GM15510 (cell line): ENCODE results near the gene TMEM266.

Source experiments
- POLR2A ChIP-seq: IDR thresholded peaks from 3 replicates; pipeline ENCODE4 v1.6.1; 2011; ENCODE audit warnings: borderline replicate concordance; ENCODE audit not compliant: insufficient read length; ENCODE audit errors: extremely low read depth

The TMEM266 gene

DNA sequence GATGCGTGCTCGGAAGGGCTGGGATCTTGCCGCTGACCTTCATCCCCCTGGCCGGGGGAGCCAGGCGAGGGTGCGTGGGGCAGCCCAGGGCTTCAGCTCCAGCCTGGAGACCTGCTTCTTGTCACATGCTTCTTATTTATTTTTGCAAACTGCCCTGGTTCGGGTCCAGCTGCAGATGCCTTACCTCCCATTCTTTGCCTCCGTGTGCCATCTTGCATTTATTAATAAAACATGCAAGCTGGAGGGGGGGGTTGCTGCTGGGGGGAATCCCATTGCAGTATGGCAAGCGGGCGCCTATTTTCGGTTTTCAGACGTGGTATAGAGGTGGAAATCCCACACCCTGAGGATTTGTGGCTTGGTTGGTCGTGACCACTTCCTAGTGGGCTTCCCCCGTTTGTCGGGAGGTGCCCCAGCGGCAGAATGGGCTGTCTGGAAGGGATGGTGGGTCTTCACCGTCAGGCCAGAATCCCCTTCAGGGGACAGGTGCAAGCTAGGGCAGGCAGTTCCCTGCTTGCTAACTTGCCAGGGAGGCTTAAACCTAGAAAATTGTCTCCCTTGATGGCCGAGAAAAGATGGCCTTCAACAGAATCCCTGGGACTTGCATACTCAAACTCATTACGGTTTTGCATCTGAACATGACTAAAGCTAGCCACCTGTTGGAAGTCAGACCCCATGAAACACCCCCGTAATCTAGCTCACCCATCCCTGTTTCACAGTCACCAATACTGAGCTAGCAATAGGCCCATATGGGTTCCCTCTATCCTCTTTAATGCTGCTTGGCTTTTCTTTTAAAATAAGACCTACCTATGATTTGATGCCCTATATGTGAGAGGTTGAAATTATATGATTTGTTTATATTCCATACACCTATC is 569 bp downstream of the TMEM266 start:
- TF ChIP-seq POLR2A = no peak

DNA sequence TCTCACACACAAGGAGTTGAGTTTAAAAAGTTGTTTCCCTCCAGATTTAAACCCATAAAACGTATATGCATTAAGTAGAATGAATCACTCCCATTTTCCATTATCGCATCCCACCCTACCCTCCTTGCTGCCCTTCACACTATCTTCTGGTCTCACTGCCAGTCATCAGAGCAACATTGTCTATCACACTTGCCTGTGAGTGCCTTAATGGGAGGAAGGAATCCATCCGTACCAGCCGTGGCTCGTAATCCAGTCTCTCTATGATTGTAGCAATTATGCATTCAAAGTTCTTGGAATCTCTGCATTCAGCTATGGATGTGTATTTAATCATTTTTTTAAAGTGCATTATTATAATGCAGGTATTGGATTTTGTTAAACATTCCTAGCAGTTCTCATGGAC is 1.9 kb downstream of the TMEM266 start:
- TF ChIP-seq POLR2A = no peak

DNA sequence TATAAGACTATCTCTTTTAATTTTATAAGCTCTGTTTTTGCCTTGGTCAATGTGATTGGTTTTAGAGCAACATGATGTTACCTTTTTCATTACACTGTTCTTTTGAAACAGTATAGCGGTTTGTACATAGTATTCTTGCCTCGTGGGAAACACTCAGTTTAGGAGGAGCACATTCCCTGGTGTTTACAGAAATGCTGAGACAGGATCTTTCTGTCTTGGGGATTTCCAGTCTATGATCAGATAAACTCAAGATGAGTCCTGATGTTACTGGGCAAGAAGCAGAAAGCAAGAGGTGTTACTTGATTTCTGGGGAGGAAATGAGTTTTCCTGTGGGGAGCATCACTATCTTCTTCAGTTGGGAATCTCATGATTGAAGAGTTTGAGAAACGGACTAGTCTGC is 2.5 kb downstream of the TMEM266 start:
- TF ChIP-seq POLR2A = no peak

DNA sequence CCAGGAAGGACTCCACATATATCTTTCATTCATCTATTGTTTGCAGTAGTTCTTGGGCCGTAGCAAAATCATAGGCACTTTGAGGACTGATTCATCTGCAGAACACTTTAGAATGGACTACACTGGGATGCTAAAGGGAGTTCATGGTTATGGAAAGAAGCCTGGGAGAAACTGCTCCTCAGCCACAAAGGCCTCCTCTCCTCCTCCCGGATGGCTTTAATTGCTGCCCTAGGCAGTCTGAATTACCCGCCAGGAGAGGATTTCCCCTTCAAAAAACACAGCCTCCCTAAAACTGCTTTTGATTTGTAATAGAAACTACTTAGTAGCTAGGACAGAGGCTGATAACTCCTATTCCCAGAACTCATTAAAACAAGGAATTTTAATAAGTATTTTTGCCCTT is 4.6 kb downstream of the TMEM266 start:
- no peak for TF ChIP-seq POLR2A

DNA sequence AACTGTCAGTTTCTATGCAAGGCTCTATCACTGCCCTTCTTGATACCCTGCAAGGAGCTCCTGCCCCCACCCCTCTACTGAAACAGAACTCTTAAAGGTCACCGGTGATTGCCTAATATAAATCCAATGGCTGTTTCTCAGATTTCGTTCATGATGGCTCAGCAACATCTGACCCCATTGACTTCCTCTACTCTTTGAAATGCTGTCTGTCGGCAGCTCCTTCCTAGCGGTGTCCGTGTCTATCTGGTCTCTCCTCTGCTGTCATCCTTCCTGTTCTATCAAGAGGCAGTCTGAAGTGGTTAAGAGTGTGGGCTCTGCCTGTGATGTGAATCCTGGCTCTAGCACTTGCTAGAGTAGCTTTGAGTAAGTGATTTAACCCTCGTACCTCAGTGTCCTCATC is 5.5 kb downstream of the TMEM266 start:
- no peak for TF ChIP-seq POLR2A

DNA sequence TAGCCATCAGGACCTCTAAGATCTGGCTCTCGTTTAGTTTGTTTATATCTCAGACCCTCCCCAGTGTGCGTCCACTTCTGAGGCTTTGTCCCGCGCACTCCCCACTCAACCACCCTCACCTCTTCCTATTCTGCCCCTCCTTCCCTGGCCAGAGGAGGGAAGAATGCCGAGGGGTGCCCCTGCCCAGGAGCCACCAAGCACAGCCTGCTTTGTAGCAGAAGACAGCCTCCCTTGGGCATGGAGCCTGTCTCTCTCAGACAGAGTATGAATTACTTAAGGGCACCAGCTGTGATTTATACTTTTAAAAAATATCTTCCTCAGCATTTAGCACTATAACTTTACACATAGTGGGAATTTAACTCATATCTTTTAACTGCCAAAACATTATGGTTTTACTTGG is 6.0 kb downstream of the TMEM266 start:
- no peak for TF ChIP-seq POLR2A

DNA sequence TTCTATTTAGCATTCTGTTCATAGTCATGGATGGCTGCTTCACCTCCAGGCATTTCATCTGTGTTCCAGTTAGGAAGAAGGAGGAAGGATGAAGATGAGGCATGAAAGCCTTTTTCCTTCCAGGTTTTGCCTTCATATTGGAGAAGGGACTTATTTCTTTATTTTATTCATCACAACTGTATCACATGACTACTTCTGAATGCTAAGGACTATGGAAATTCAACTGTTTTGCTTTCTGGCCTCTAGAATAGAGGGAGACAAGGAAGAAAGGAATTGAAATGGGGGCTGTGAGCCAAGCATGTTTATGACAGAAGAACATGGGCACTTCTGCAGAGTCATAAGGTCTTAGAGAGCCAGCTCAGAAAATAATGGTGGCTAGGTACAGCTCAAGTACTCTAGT is 10.4 kb downstream of the TMEM266 start:
- no peak for TF ChIP-seq POLR2A

DNA sequence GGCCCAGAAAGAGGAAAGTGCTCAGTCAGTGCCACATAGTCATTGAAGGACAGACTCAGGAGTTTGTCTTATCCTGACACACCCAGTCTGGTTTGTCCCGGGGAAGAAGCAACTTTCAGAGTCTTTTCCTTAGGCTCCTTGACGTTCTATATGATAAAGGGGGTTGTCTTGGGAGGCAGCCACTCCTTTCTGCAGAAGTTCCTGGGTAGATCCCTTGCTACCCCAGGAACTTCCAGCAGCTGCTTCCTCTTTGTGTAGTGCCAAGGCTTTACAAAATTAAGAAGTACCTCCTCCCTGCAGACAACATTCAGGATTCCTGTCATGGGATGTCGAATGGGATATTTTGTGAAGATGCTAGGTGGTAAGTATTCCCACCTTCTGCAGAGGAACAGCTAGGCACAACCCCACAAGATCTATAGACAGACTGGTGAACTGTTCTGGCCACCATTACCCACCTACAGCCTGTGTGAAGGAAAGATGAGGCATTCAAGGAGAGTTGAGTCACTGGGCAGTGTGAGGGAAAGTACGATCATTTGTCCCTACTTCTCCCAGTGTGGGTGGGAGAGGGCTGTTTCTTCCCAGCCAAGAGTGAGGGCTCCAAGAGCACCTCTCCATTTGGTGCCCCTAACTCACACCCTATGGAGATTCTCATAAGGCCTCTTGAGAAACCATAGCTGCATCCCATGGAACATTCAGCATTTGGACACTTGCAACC is 11.3 kb downstream of the TMEM266 start:
- TF ChIP-seq POLR2A = no peak

DNA sequence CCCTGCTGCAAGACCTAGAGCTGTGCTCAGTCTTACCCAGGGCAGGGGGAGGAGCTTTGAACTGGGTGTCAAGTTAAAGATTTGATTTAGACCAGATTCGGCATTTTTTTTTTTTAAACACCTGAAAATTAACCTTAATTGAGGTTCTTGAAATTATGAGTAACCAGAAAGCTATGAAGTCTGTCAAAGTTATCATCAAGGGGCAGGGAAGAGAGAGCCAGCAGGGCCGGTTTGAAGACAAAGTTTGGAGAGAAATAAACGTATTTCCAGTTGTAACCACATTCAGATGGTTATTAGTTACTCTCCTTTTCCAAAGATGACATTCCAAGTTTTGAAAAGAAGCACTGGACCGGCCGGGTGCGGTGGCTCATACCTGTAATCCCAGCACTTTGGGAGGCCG is 12.0 kb downstream of the TMEM266 start:
- no peak for TF ChIP-seq POLR2A

DNA sequence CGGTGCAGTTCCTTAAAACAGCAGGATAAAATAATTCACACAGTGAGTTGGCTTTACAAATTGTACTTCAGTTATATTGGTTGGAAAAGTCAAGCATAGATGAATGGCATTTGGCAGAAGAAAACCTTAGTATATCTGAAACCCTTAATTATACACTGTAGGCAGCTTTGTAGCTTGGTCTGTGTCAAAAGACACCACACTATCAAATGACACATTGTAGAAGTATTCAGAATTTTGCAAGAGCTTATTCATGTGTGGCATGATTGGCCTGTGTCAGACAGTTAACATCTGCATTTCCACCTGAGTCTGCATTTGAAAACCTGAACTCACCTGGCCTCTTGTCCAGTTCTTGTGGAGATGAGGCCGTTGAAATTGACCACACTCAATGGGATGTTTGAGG is 13.8 kb downstream of the TMEM266 start:
- no peak for TF ChIP-seq POLR2A

DNA sequence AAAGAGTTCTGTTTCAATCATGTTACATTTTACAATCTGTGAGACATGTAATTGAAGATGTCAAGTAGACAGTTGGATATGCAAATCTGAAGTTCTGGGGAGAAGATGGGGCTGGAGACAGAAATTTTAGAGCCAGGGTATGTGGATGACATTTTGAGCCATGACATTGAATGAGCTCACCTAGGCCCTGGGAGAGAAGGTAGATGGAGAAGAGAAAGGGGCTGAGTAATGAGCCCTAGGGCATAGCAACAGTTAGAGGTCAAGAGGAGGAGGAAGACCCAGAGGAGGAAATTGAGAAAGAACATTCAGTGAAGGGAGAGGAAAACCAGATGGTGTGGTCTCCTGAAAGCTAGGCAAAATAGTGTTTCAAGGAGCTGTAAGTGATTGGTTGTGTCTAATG is 15.3 kb downstream of the TMEM266 start:
- no peak for TF ChIP-seq POLR2A

DNA sequence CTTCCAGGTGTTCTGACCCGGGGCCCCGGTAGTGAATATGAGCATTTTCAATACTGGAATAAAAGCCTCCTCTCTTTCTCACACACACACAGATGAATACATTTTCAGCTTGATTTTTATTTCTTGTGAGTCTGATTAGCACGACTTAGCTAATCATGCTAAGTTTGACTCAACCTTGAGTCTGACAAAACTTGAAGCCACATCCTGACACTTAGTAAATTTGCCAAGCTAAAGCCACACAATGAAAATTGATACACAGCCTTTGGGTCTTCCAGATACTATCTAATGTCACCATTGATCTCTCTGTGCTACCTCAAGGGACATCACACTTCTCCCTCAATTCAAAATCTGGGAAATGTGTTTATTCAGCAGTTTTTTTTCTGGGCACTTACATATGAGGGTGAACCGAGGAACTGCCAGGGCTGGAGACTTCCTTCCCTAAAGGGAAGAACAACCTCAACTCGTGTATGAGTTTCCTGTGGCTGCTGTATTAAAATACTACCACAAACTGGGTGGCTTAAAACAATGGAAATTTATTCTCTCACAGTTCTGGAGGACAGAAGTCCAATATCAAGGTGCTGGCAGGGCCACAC is 18.6 kb downstream of the TMEM266 start:
- no peak for TF ChIP-seq POLR2A

DNA sequence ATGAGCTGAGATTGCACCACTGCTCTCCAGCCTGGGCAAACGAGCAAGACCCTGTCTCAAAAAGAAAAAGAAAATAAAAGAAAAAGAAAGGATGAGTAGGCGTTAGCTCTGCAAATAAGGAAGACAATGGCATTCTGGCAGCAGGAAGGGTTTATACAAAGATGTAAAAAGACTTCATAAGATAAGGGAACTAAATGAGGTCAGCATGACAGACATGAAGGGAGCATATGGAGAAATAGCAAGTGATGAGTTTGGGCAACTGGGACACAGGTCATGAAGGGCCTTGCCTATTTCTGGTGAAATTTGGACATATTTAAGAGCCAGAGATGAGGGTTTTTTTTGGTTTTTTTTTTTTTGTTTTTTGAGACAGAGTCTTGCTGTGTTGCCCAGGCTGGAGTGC is 24.5 kb downstream of the TMEM266 start:
- no peak for TF ChIP-seq POLR2A

DNA sequence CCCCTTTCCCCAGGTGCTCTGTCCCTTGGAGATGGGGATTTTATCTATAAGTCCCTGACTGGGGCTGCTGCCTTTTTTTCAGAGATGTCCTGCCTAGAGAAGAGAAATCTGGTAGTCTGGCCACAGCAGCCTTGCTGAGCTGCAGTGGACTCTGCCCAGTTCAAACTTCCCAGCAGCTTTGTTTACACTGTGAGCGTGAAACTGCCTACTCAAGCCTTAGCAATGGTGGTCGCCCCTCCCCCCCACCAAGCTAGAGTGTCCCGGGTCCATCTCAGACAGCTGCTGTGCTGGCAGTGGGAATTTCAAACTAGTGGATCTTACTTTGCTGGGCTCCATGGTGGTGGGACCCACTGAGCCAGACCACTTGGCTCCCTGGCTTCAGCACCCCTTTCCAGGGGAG is 38.9 kb downstream of the TMEM266 start:
- no peak for TF ChIP-seq POLR2A

DNA sequence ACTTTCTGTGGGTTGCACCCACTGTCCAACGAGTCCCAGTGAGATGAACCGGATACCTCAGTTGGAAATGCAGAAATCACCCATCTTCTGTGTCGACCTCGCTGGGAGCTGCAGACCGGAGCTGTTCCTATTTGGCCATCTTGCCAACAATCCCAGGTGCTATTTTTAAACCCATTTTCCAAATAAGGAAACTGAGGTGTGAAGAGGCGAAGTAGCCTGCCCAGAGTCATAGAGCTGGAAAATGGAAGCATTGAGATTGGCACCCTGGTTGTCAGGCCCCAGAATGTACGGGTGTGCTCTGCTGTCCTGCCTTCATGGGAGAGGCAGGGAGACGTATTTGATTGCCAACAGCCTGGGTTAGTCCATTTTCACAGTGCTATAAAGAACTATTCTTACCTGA is 39.6 kb downstream of the TMEM266 start:
- TF ChIP-seq POLR2A = no peak

DNA sequence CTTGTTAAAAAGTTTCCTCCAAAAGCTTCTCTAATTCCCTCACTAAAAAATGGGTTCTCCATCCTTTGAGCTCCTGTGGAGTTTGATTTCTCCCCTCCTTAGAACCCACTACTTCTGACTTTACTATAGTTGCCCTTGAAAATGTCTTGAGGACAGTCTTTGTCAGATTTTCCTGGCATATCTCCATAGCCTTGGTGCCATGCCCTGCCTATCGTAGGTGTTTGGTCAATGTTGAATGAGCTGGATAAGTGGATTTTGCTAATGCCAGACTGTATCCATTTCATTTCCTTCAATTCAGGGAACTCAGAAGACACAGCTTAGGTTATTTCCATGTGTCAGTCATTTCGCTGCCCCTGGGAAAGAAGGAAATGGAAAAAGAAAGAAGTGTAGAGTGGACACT is 40.6 kb downstream of the TMEM266 start:
- TF ChIP-seq POLR2A = no peak

DNA sequence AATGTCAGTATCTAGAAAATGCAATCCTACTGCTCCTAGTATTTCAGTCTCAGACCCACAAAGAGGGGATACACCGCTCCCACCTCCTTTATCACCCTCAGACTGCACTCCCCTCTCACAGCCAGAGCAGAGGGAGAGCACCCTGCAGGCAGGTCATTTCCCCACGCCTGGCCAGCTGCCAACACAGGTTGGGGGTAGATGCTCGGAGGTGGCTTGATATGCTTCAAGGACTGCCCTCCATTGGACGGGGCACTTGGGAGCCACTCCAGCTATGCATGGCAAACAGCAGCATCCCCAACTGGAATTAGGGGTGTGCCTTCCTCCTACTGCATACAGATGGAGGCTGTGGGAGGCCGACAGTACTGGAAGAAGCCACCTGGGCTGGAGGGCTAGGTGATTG is 41.9 kb downstream of the TMEM266 start:
- no peak for TF ChIP-seq POLR2A

DNA sequence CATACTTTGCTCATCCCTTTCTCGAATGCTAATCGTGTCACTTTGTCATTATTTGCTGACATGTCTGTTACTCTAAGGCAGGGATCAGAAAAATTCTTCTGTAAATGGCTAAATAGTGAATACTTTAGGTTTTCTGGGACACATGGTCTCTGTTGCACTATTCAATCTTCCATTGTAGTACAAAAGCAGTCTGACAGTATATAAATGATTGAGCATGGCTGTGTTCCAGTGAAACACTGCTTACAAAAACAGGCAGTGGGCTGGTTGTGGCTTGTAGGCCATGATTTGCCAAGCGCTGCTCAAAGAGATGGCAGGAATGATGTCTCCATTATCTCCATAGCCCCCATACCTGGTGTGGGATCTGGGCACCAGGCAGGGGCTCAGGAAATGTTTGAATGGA is 45.6 kb downstream of the TMEM266 start:
- TF ChIP-seq POLR2A = no peak
